Calu3 (cell line): ENCODE results near the gene PALS1. TPM values are rescaled to one million over a fixed set of nuclear protein-coding genes. Genes with fewer than 3 reads are reported as not detected.

Experiments
- BruUV-seq: library from RNA; stranded (reverse); fragments of 400-500 nt; replicated peaks from 2 replicates; lab custom pipeline; 2021; lab: Mats Ljungman, UMichigan
- CTCF ChIA-PET: fragments of 300-600 bp; sonication (Branson Sonifier 250); formaldehyde crosslinking; loops from one replicate; lab custom pipeline; 2022; ENCODE audit warnings: antibody characterized with exemption; lab: Charles Lee
- DNase-seq: peaks from one replicate; pipeline ENCODE4 v3.0.0; 2022
- H3K27ac Mint-ChIP-seq: one replicate; pipeline ENCODE4 v1.8.0; 2022; ENCODE audit warnings: mixed read lengths; ENCODE audit not compliant: unreplicated experiment
- H3K27me3 Mint-ChIP-seq: one replicate; pipeline ENCODE4 v1.8.0; 2022; ENCODE audit warnings: mixed read lengths; ENCODE audit not compliant: unreplicated experiment
- H3K36me3 Mint-ChIP-seq: one replicate; pipeline ENCODE4 v1.8.0; 2022; ENCODE audit warnings: mild to moderate bottlenecking, moderate library complexity, mixed read lengths; ENCODE audit not compliant: insufficient read depth, unreplicated experiment
- H3K4me1 Mint-ChIP-seq: one replicate; pipeline ENCODE4 v1.8.0; 2022; ENCODE audit warnings: mild to moderate bottlenecking, low read depth, mixed read lengths; ENCODE audit not compliant: unreplicated experiment
- H3K4me3 Mint-ChIP-seq: one replicate; pipeline ENCODE4 v1.8.0; 2022; ENCODE audit warnings: mild to moderate bottlenecking, low read depth, moderate library complexity, mixed read lengths; ENCODE audit not compliant: unreplicated experiment
- H3K9me3 Mint-ChIP-seq: one replicate; pipeline ENCODE4 v1.8.0; 2022; ENCODE audit warnings: low read depth, mixed read lengths; ENCODE audit not compliant: unreplicated experiment
- CTCF ChIP-seq: fragments of 200-600 bp; IDR thresholded peaks from one replicate; pipeline ENCODE4 v1.8.0; 2022; ENCODE audit warnings: antibody characterized with exemption; ENCODE audit not compliant: unreplicated experiment
- intact Hi-C: fragments of 100-400 bp; cut with micrococcal nuclease; formaldehyde crosslinking; loops from one replicate; pipeline ENCODE4 v1.10.0; 2022; ENCODE audit not compliant: unreplicated experiment
- total RNA-seq: library from RNA; stranded (reverse); gene quantifications from 2 replicates; pipeline ENCODE4 v1.2.3, GENCODE V29; 2022

PALS1 gene
- total RNA-seq, 1 experiment from 2014 or later, result 40.4 TPM

DNA sequence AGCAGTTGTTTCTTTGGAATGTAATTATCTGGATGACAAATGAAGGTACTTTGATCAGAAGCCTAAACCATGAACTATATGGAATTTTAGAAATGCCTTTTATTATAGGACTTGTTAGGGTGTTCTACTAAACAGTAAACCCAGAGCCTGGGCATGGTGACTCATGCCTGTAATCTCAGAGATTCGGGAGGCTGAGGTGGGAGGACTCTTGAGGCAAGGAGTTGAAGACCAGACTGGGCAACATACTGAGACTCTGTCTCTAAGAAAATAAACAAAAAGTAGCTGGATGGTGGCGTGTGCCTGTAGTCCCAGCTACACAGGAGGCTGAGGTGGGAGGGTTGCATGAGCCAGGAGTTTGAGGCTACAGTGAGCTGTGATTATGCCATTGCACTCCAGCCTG lies 23.9 kb downstream of the PALS1 start:
- peak; percentile 20 for DNase-seq
- H3K9me3 Mint-ChIP-seq, result no peaks in the 10 kb centered on the region
- H3K27me3 Mint-ChIP-seq, result no peaks in the 10 kb centered on the region
- TF ChIP-seq CTCF, result no peak
- no peaks in the 10 kb centered on the region for H3K36me3 Mint-ChIP-seq
- peaks cover 19% of the 10 kb centered on the region for H3K4me1 Mint-ChIP-seq
- H3K27ac Mint-ChIP-seq, result no peak overlapping the region
- no TSS peak for BruUV-seq
- CTCF ChIA-PET, result no interaction called here
- intact Hi-C loops, result no loop called here
- H3K4me3 Mint-ChIP-seq, result no peak overlapping the region

GRCh38 chr14:67267576-67268328 lies 26.5 kb downstream of the PALS1 start:
- TF ChIP-seq CTCF, result no peak
- Mint-ChIP-seq H3K9me3 (no peaks in the 10 kb centered on the region), H3K27me3 (no peaks in the 10 kb centered on the region), H3K4me1 (peaks cover 13% of the 10 kb centered on the region), H3K4me3 (no peak overlapping the region), H3K27ac (no peak overlapping the region), H3K36me3 (peaks cover 4% of the 10 kb centered on the region)
- intact Hi-C loops, result no loop called here
- BruUV-seq, result no TSS peak
- DNase-seq, result no peak
- CTCF ChIA-PET, result no interaction called here

GRCh38 chr14:67268426-67269150 lies 27.4 kb downstream of the PALS1 start:
- DNase-seq, result no peak
- no TSS peak for BruUV-seq
- Mint-ChIP-seq H3K27me3 (no peaks in the 10 kb centered on the region), H3K36me3 (peaks cover 4% of the 10 kb centered on the region), H3K27ac (no peak overlapping the region), H3K4me3 (no peak overlapping the region), H3K4me1 (peaks cover 5% of the 10 kb centered on the region), H3K9me3 (no peaks in the 10 kb centered on the region)
- CTCF ChIA-PET, result interaction anchor here (1.6 kb wide), 1 partner anchor 82 kb away, joined by 4 read pairs; no protein-coding TSS in a partner anchor
- intact Hi-C loops, result no loop called here
- no peak for TF ChIP-seq CTCF

DNA sequence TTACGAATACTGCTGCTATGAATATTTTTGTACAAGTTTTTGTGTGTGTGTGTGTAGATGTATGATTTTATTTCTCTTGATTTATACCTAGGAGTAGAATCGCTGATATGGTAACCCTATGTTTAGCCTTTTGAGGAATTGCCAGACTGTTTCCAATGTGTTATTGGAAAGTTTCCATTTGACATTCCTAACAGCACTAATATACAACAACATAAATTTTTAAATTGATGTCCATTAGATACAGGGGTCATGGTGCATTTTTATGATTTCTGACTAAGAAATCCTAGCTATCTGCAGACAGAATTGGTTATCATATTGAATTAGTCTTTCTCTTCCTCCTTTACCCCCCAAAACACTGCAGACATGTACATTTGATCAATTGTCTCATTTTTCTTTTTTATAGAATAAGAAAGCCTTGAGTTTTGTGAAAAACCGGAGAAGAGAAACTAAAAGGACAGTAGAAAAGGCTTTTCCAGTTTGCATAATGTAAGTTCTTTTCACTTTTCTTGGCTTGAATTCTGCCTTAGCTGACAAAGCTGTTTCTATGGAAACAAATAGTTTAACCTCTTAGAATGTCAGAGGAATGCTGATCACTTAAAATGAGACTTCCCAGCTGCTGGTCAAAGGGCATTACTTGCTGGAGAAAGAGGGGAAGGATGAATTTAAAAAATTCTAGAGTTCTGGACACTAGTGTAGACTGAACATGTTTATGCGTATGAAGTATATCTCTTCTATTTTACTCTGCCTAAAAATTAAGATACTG lies 28.2 kb downstream of the PALS1 start:
- no peak overlapping the region for H3K4me3 Mint-ChIP-seq
- H3K27me3 Mint-ChIP-seq, result no peaks in the 10 kb centered on the region
- no peak overlapping the region for H3K27ac Mint-ChIP-seq
- no peak for DNase-seq
- no peaks in the 10 kb centered on the region for H3K9me3 Mint-ChIP-seq
- H3K4me1 Mint-ChIP-seq, result no peaks in the 10 kb centered on the region
- CTCF ChIA-PET, result interaction anchor here (0.9 to 1.6 kb wide), 2 partner anchors 10 to 83 kb away, joined by 3 to 4 read pairs; no protein-coding TSS in a partner anchor
- intact Hi-C loops, result no loop called here
- TF ChIP-seq CTCF, result no peak
- BruUV-seq, result no TSS peak
- peaks cover 4% of the 10 kb centered on the region for H3K36me3 Mint-ChIP-seq
